ENCODE data around the gene EPB41L4B. TPM values are rescaled to one million over a fixed set of nuclear protein-coding genes. Genes with fewer than 3 reads are reported as not detected.
A peak's percentile ranks its signal among the peaks of the same experiment; 100 is the strongest.
"Not testable (repeated sequence)": the region's sequence is repeated elsewhere in the genome, so short reads cannot be mapped to it uniquely, and the experiment has no call there.

EPB41L4B gene
- total and polyA plus RNA-seq, 8 donors: 10.3 to 17.7 (median 15.3) TPM

GRCh38 chr9:109344866-109345265, 24.0 kb upstream of the EPB41L4B start:
- H3K4me1 ChIP-seq: peaks cover under 1 to 5% of the 10 kb centered on the region in 2 donors
- DNase-seq: no peak
- TF ChIP-seq, protein P1, sequence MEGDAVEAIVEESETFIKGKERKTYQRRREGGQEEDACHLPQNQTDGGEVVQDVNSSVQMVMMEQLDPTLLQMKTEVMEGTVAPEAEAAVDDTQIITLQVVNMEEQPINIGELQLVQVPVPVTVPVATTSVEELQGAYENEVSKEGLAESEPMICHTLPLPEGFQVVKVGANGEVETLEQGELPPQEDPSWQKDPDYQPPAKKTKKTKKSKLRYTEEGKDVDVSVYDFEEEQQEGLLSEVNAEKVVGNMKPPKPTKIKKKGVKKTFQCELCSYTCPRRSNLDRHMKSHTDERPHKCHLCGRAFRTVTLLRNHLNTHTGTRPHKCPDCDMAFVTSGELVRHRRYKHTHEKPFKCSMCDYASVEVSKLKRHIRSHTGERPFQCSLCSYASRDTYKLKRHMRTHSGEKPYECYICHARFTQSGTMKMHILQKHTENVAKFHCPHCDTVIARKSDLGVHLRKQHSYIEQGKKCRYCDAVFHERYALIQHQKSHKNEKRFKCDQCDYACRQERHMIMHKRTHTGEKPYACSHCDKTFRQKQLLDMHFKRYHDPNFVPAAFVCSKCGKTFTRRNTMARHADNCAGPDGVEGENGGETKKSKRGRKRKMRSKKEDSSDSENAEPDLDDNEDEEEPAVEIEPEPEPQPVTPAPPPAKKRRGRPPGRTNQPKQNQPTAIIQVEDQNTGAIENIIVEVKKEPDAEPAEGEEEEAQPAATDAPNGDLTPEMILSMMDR (IDR thresholded peaks at IDR 0.05): no peak
- H3K27ac ChIP-seq: peak overlapping the region; percentile 19 to 40
- intact Hi-C loops (cut with DNase I): no loop called here
- H3K27me3 ChIP-seq: no peaks in the 10 kb centered on the region
- H3K36me3 ChIP-seq: no peaks in the 10 kb centered on the region
- H3K9me3 ChIP-seq: no peaks in the 10 kb centered on the region
- ATAC-seq: no peak
- H3K4me3 ChIP-seq: no peak overlapping the region

GRCh38 chr9:109342878-109343277, 22.0 kb upstream of the EPB41L4B start:
- ATAC-seq: no peak
- no peak for DNase-seq
- Histone ChIP-seq H3K9me3 (no peaks in the 10 kb centered on the region), H3K36me3 (no peaks in the 10 kb centered on the region), H3K27me3 (no peaks in the 10 kb centered on the region), H3K4me1 (no peaks in the 10 kb centered on the region), H3K4me3 (no peak overlapping the region), H3K27ac (no peak overlapping the region)
- intact Hi-C loops (cut with DNase I): no loop called here
- TF ChIP-seq, protein P1 (IDR thresholded peaks at IDR 0.05): no peak

GRCh38 chr9:109341561-109341960, 20.7 kb upstream of the EPB41L4B start:
- Histone ChIP-seq H3K4me1 (no peaks in the 10 kb centered on the region), H3K4me3 (no peak overlapping the region), H3K9me3 (no peaks in the 10 kb centered on the region), H3K27me3 (no peaks in the 10 kb centered on the region), H3K27ac (no peak overlapping the region), H3K36me3 (no peaks in the 10 kb centered on the region)
- intact Hi-C loops (cut with DNase I): no loop called here
- peak; percentile 82 for ATAC-seq
- peak in 1 of 4 donors; percentile 62 for DNase-seq
- TF ChIP-seq, protein P1 (IDR thresholded peaks at IDR 0.05): no peak

GRCh38 chr9:109340979-109341378, 20.1 kb upstream of the EPB41L4B start:
- peak; percentile 57 for ATAC-seq
- H3K36me3 ChIP-seq; H3K4me1 ChIP-seq; H3K27ac ChIP-seq; DNase-seq; H3K4me3 ChIP-seq; H3K9me3 ChIP-seq; intact Hi-C loops (cut with DNase I); H3K27me3 ChIP-seq: not testable (repeated sequence)

DNA sequence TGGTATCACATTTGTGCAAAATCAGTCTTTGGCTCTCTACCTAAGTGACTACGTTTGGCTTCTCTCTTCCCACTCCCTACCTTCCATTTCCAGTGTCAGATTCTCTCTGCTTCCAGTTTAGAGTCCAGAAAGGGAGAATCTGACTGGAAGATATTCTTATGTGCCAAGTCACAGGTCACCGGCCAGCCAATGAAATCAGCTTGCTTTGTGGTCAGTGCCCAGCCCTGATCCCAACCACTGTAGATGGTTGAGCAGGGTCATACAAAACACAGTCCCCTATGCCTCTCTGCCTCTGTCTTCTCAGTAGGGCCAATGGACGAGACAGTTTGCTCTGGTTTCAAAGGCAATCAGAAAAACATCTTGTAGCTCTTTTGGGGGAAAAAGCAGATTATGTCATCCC, 15.6 kb upstream of the EPB41L4B start:
- no peaks in the 10 kb centered on the region for H3K36me3 ChIP-seq
- H3K4me1 ChIP-seq: no peaks in the 10 kb centered on the region
- DNase-seq (no peak), ATAC-seq (no peak)
- H3K27ac ChIP-seq: no peak overlapping the region
- H3K4me3 ChIP-seq: no peak overlapping the region
- no peaks in the 10 kb centered on the region for H3K9me3 ChIP-seq
- intact Hi-C loops (cut with DNase I): no loop called here
- TF ChIP-seq, protein P1 (IDR thresholded peaks at IDR 0.05): no peak
- no peaks in the 10 kb centered on the region for H3K27me3 ChIP-seq

DNA sequence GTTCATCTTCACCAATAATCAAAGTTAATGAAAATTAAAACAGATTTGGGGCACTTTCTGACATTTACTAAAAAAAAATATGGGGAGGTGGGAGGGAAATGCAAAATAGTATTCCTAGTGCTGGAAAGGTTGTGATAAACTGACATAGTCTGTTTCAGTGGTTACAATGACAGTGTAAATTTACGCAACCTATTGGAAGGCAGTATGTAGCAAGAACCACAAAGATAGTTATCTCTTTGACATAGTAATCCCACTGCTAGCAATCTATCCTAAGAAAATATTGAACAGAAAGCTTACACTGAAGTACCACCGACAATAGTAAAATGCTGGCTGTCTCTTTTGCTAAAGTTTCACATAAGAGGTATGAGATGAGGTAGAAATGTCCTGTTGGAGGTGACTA, 15.1 kb upstream of the EPB41L4B start:
- H3K4me1 ChIP-seq: no peaks in the 10 kb centered on the region
- no peaks in the 10 kb centered on the region for H3K9me3 ChIP-seq
- TF ChIP-seq, protein P1 (IDR thresholded peaks at IDR 0.05): no peak
- no peak overlapping the region for H3K27ac ChIP-seq
- DNase-seq (no peak), ATAC-seq (no peak)
- intact Hi-C loops (cut with DNase I): no loop called here
- no peaks in the 10 kb centered on the region for H3K36me3 ChIP-seq
- H3K27me3 ChIP-seq: no peaks in the 10 kb centered on the region
- H3K4me3 ChIP-seq: no peak overlapping the region

Data from left lung (tissue), 10 donors.